ENCODE data around the gene ZNF555. TPM values are rescaled to one million over a fixed set of nuclear protein-coding genes. Genes with fewer than 3 reads are reported as not detected.

The ZNF555 gene
- total RNA-seq, 2 experiments from 2014 or later = 2.3 to 2.4 TPM

DNA sequence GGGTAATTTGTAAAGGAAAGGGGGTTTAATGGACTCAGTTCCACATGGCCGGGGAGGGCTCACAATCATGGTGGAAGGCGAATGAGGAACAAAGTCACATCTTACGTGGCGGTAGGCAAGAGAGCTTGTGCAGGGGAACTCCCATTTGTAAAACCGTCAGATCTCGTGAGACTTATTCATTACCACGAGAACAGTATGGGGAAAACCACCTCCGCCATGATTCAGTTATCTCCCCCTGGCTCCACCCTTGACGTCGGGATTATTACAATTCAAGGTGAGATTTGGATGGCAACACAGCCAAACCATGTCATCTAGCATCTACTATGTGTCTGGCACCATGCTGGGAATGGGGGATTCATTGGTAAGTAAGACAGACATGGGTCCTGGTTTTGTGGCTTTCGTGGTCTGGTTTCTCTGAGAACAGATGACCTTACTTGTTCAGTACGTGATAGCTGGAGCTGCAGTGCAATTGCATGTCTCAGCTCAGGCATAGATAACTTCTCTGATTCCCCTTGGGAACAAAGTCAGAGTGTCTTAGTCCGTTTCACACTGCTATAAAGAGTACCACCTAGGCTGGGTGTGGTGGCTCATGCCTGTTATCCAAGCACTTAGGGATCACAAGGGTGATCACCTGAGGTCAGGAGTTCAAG is 13.3 kb upstream of the ZNF555 start:
- TF ChIP-seq, protein P1, sequence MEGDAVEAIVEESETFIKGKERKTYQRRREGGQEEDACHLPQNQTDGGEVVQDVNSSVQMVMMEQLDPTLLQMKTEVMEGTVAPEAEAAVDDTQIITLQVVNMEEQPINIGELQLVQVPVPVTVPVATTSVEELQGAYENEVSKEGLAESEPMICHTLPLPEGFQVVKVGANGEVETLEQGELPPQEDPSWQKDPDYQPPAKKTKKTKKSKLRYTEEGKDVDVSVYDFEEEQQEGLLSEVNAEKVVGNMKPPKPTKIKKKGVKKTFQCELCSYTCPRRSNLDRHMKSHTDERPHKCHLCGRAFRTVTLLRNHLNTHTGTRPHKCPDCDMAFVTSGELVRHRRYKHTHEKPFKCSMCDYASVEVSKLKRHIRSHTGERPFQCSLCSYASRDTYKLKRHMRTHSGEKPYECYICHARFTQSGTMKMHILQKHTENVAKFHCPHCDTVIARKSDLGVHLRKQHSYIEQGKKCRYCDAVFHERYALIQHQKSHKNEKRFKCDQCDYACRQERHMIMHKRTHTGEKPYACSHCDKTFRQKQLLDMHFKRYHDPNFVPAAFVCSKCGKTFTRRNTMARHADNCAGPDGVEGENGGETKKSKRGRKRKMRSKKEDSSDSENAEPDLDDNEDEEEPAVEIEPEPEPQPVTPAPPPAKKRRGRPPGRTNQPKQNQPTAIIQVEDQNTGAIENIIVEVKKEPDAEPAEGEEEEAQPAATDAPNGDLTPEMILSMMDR (IDR thresholded peaks at IDR 0.05) = no peak
- no peak overlapping the region for H3K27ac Mint-ChIP-seq
- H3K4me1 ChIP-seq (ENCODE audit: insufficient read depth, low read length) = no peaks in the 10 kb centered on the region
- H3K27ac ChIP-seq (ENCODE audit: low read depth in 1 of 2, low read length in 2 of 2) = no peak overlapping the region
- no peaks in the 10 kb centered on the region for H3K4me1 Mint-ChIP-seq (ENCODE audit: low read depth)
- H3K36me3 ChIP-seq (ENCODE audit: insufficient read depth, low read length) = peaks cover 12% of the 10 kb centered on the region
- H3K27me3 ChIP-seq (ENCODE audit: control insufficient read depth in 1 of 2, insufficient read depth in 2 of 2, low read length in 2 of 2) = no peaks in the 10 kb centered on the region
- no peaks in the 10 kb centered on the region for H3K27me3 Mint-ChIP-seq
- H3K36me3 Mint-ChIP-seq (ENCODE audit: low read depth) = peaks cover 75% of the 10 kb centered on the region
- intact Hi-C loops (cut with DNase I, micrococcal nuclease) = no loop called here
- H3K9me3 ChIP-seq (ENCODE audit: control insufficient read depth in 1 of 2, insufficient read depth in 1 of 2, low read length in 2 of 2) = peaks cover 15 to 30% of the 10 kb centered on the region in 2 experiments
- H3K4me3 ChIP-seq (ENCODE audit: low read length) = no peak overlapping the region
- H3K4me3 Mint-ChIP-seq = no peak overlapping the region
- ChIA-PET CTCF (no interaction called here), POLR2A (no interaction called here)
- H3K9me3 Mint-ChIP-seq = peaks cover 2% of the 10 kb centered on the region
- no peak for ATAC-seq (ENCODE audit: poor library complexity)
- DNase-seq = no peak

DNA sequence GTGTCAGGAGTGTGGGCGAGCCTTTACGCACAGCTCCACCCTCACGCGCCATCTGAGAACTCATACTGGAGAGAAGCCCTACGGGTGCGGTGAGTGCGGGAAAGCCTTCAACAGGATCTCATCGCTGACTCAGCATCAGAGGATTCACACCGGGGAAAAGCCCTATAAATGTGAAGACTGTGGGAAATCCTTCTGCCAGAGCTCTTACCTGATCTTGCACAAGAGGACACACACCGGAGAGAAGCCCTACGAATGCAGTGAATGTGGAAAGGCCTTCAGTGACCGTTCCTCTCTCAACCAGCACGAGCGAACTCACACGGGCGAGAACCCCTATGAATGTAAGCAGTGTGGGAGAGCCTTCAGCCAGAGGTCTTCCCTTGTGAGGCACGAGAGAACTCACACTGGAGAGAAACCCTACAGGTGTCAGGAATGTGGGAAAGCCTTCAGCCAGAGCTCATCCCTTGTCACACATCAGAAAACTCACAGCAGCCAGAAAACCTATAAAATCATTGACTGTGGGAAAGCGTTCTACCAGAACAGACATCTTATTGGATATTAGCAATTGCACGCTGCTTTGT is 6.9 kb upstream of the ZNF555 start:
- H3K4me3 Mint-ChIP-seq = no peak overlapping the region

DNA sequence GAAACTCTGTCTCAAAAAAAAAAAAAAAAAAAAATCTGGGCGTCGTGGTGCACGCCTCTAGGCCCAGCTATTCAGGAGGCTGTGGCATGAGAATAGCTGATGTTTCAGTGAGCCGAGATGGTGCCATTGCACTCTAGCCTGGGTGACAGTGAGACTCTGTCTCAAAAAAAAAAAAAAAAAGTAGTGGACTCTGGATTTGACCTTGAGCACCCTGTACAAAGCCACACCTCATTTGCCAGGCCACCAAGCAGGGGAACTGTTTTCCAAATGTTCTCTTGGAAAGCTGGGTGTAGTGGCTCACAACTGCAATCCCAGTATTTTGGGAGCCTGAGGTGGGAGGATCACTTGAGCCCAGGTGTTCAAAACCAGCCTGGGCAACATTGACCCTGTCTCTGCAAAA is 3.8 kb upstream of the ZNF555 start:
- peaks cover 12% of the 10 kb centered on the region for H3K4me1 Mint-ChIP-seq (ENCODE audit: low read depth)
- no peak overlapping the region for H3K4me3 ChIP-seq (ENCODE audit: low read length)
- peaks cover 7% of the 10 kb centered on the region for H3K9me3 Mint-ChIP-seq
- ChIA-PET CTCF (interaction anchor here (1.0 to 1.6 kb wide), 2 partner anchors 18 to 25 kb away, joined by 3 read pairs; partner anchors contain the start of gene ZNF554), POLR2A (no interaction called here)
- H3K36me3 Mint-ChIP-seq (ENCODE audit: low read depth) = peaks cover 63% of the 10 kb centered on the region
- H3K27ac Mint-ChIP-seq = no peak overlapping the region
- H3K4me1 ChIP-seq (ENCODE audit: insufficient read depth, low read length) = peaks cover 13% of the 10 kb centered on the region
- H3K27me3 Mint-ChIP-seq = no peaks in the 10 kb centered on the region
- no peak overlapping the region for H3K4me3 Mint-ChIP-seq
- peaks cover 48 to 72% of the 10 kb centered on the region in 2 experiments for H3K9me3 ChIP-seq (ENCODE audit: control insufficient read depth in 1 of 2, insufficient read depth in 1 of 2, low read length in 2 of 2)
- no peak for DNase-seq
- intact Hi-C loops (cut with DNase I, micrococcal nuclease) = no loop called here
- no peak overlapping the region for H3K27ac ChIP-seq (ENCODE audit: low read depth in 1 of 2, low read length in 2 of 2)
- no peak for ATAC-seq (ENCODE audit: poor library complexity)
- TF ChIP-seq, protein P1 (IDR thresholded peaks at IDR 0.05) = no peak
- no peaks in the 10 kb centered on the region for H3K27me3 ChIP-seq (ENCODE audit: control insufficient read depth in 1 of 2, insufficient read depth in 2 of 2, low read length in 2 of 2)
- H3K36me3 ChIP-seq (ENCODE audit: insufficient read depth, low read length) = peaks cover 20% of the 10 kb centered on the region

More for the DNA sequence above, 6.9 kb upstream of the ZNF555 start:
- no peaks in the 10 kb centered on the region for H3K27me3 ChIP-seq (ENCODE audit: control insufficient read depth in 1 of 2, insufficient read depth in 2 of 2, low read length in 2 of 2)
- ATAC-seq (ENCODE audit: poor library complexity) (no peak), DNase-seq (no peak)
- TF ChIP-seq, protein P1 (IDR thresholded peaks at IDR 0.05) = no peak
- Mint-ChIP-seq H3K27me3 (no peaks in the 10 kb centered on the region), H3K36me3 (ENCODE audit: low read depth) (peaks cover 79% of the 10 kb centered on the region), H3K9me3 (peaks cover 8% of the 10 kb centered on the region), H3K4me1 (ENCODE audit: low read depth) (no peaks in the 10 kb centered on the region), H3K27ac (no peak overlapping the region)
- H3K27ac ChIP-seq (ENCODE audit: low read depth in 1 of 2, low read length in 2 of 2) = no peak overlapping the region
- H3K4me3 ChIP-seq (ENCODE audit: low read length) = no peak overlapping the region
- ChIA-PET POLR2A (no interaction called here), CTCF (interaction anchor here (0.6 kb wide), 1 partner anchor 133 kb away, joined by 3 read pairs; no protein-coding TSS in a partner anchor)
- H3K9me3 ChIP-seq (ENCODE audit: control insufficient read depth in 1 of 2, insufficient read depth in 1 of 2, low read length in 2 of 2) = peaks cover 58 to 84% of the 10 kb centered on the region in 2 experiments
- intact Hi-C loops (cut with DNase I, micrococcal nuclease) = no loop called here
- no peaks in the 10 kb centered on the region for H3K4me1 ChIP-seq (ENCODE audit: insufficient read depth, low read length)
- H3K36me3 ChIP-seq (ENCODE audit: insufficient read depth, low read length) = peaks cover 23% of the 10 kb centered on the region
